Aorta (tissue), 5 donors: Measurements from ENCODE around the gene SACM1L. TPM values are rescaled to one million over a fixed set of nuclear protein-coding genes. Genes with fewer than 3 reads are reported as not detected.
A peak's percentile ranks its signal among the peaks of the same experiment; 100 is the strongest.

ENCODE experiments used
- ATAC-seq: fragments of 200-7000 bp; cut with Tn5 transposase; one replicate; pipeline ENCODE4 v1.9.1; 2022; ENCODE audit warnings: moderate library complexity; ENCODE audit not compliant: low FRiP score
- DNase-seq, 2 donors: peaks; one replicate each; pipeline ENCODE4 v3.0.0-alpha.2; 2020
- H3K27ac ChIP-seq, 2 donors: one replicate each; pipeline ENCODE4 v1.5.1; 2013; ENCODE audit warnings: low read length in 2 of 2, mild to moderate bottlenecking in 2 of 2, moderate library complexity in 2 of 2, control low read depth in 1 of 2, inconsistent platforms in 1 of 2, low read depth in 1 of 2
- H3K27me3 ChIP-seq, 2 donors: one replicate each; pipeline ENCODE4 v1.6.1; 2013; ENCODE audit warnings: control low read depth in 1 of 2, low read length in 1 of 2, mild to moderate bottlenecking in 1 of 2, moderate library complexity in 1 of 2; ENCODE audit not compliant: insufficient read depth in 2 of 2, control insufficient read depth in 1 of 2
- H3K36me3 ChIP-seq, 2 donors: one replicate each; pipeline ENCODE4 v1.6.1; 2013; ENCODE audit warnings: control low read depth in 1 of 2, low read length in 1 of 2, mild to moderate bottlenecking in 1 of 2; ENCODE audit not compliant: insufficient read depth in 2 of 2, control insufficient read depth in 1 of 2
- H3K4me1 ChIP-seq, 2 donors: one replicate each; pipeline ENCODE4 v1.6.1; 2013; ENCODE audit warnings: low read length in 2 of 2, control low read depth in 1 of 2, mild to moderate bottlenecking in 1 of 2, moderate library complexity in 1 of 2; ENCODE audit not compliant: insufficient read depth in 2 of 2, control insufficient read depth in 1 of 2
- H3K4me3 ChIP-seq, 2 donors: one replicate each; pipeline ENCODE4 v1.5.1; 2013; ENCODE audit warnings: low read length in 2 of 2, control low read depth in 1 of 2, mild to moderate bottlenecking in 1 of 2
- H3K9me3 ChIP-seq: one replicate; pipeline ENCODE4 v1.6.1; 2013; ENCODE audit warnings: mild to moderate bottlenecking, low read length; ENCODE audit not compliant: control insufficient read depth
- WGBS, 2 donors: extraction: QIAGEN DNeasy Blood & Tissue Kit; methylation state at CpG; one replicate each; pipeline ENCODE4 v1.1.7; 2013; 5-methylcytosine and 5-hydroxymethylcytosine counted together
- intact Hi-C, 2 donors: fragments of 100-400 bp; cut with DNase I; formaldehyde crosslinking; loops; one replicate each; pipeline versions ENCODE4 v1.14.2 to v1.15.0; 2022
- polyA plus RNA-seq, 2 donors: library from polyadenylated mRNA; stranded (reverse); fragments of 200-250 nt; gene quantifications; one replicate each; pipeline ENCODE4 v1.2.3, GENCODE V29; 2013
- total RNA-seq, 2 donors: library from RNA; stranded (reverse); fragmentation: NEBNext Ultra II Directional; extraction: Animal tissue kit (Norgen Biotek cat#: 25700); gene quantifications; one replicate each; pipeline ENCODE4 v1.2.1, GENCODE V29; 2021
- donor health status: healthy with polysubstance abuse.
- donor health status: Bipolar disorder and iron deficiency.
- donor health status: DM: no; HTN: no; CAD: no.
- donor health status: DM: no; HTN: no; CAD: no.
- donor health status: DM: yes; HTN: yes; CAD: no.

The SACM1L gene
- total and polyA plus RNA-seq, 4 donors: 16.4 to 52.3 (median 35.2) TPM

GRCh38 chr3:45646051-45646585 lies 43.1 kb upstream of the SACM1L start:
- Histone ChIP-seq H3K4me1 (peaks cover 0 to 7% of the 10 kb centered on the region in 2 donors), H3K27me3 (no peaks in the 10 kb centered on the region), H3K4me3 (no peak overlapping the region), H3K27ac (peak overlapping the region; percentile 50 to 92), H3K36me3 (no peaks in the 10 kb centered on the region), H3K9me3 (no peaks in the 10 kb centered on the region)
- ATAC-seq: peak; percentile 54
- DNase-seq: peak in 1 of 2 donors; percentile 87
- WGBS, 2 donors: 82 to 88% methylated on average over 6 of the region's 6 CpGs
- intact Hi-C loops: loop anchor here in 1 of 2 donors (5.0 kb wide), 1 partner anchor 39 kb away; no protein-coding TSS in a partner anchor

- peak; percentile 81 for ATAC-seq
- peaks cover 0 to 8% of the 10 kb centered on the region in 2 donors for H3K4me1 ChIP-seq
- H3K27ac ChIP-seq: peak overlapping the region in 1 of 2 donors; percentile 66
- H3K27me3 ChIP-seq: no peaks in the 10 kb centered on the region
- intact Hi-C loops: loop anchor here in 1 of 2 donors (5.0 kb wide), 1 partner anchor 40 kb away; no protein-coding TSS in a partner anchor
- 47% methylated on average over 6 of the region's 6 CpGs for WGBS, 2 donors
- no peak overlapping the region for H3K4me3 ChIP-seq
- H3K9me3 ChIP-seq: no peaks in the 10 kb centered on the region
- no peaks in the 10 kb centered on the region for H3K36me3 ChIP-seq
- no peak for DNase-seq
These were observed 42.0 kb upstream of the SACM1L start for GRCh38 chr3:45647148-45647619.

GRCh38 chr3:45653205-45653604 lies 36.0 kb upstream of the SACM1L start:
- Histone ChIP-seq H3K36me3 (no peaks in the 10 kb centered on the region), H3K27me3 (no peaks in the 10 kb centered on the region), H3K4me1 (peaks cover 2 to 16% of the 10 kb centered on the region in 2 donors), H3K4me3 (no peak overlapping the region), H3K27ac (peak overlapping the region; percentile 64 to 70), H3K9me3 (no peaks in the 10 kb centered on the region)
- DNase-seq (no peak), ATAC-seq (peak; percentile 12)
- WGBS, 2 donors: 23 to 32% methylated on average over 3 of the region's 3 CpGs
- intact Hi-C loops: loop anchor here in 1 of 2 donors (10.0 kb wide), 1 partner anchor 428 kb away; the partner anchor contains the start of gene TMEM158

- no peaks in the 10 kb centered on the region for H3K27me3 ChIP-seq
- ATAC-seq: no peak
- H3K4me3 ChIP-seq: no peak overlapping the region
- DNase-seq: no peak
- peaks cover 2 to 16% of the 10 kb centered on the region in 2 donors for H3K4me1 ChIP-seq
- no peaks in the 10 kb centered on the region for H3K9me3 ChIP-seq
- WGBS, 2 donors: 27 to 28% methylated on average over 6 of the region's 6 CpGs
- H3K27ac ChIP-seq: peak overlapping the region; percentile 2 to 9
- no peaks in the 10 kb centered on the region for H3K36me3 ChIP-seq
- intact Hi-C loops: loop anchor here in 1 of 2 donors (10.0 kb wide), 1 partner anchor 430 kb away; the partner anchor contains the start of gene TMEM158
These were observed 34.7 kb upstream of the SACM1L start for GRCh38 chr3:45654397-45654944.

GRCh38 chr3:45655906-45656305 lies 33.3 kb upstream of the SACM1L start:
- WGBS, 2 donors: 69% methylated on average over 2 of the region's 2 CpGs
- Histone ChIP-seq H3K4me3 (no peak overlapping the region), H3K4me1 (peaks cover 4 to 16% of the 10 kb centered on the region in 2 donors), H3K27me3 (no peaks in the 10 kb centered on the region), H3K9me3 (no peaks in the 10 kb centered on the region), H3K36me3 (no peaks in the 10 kb centered on the region), H3K27ac (no peak overlapping the region)
- ATAC-seq (no peak), DNase-seq (no peak)
- intact Hi-C loops: loop anchor here in 1 of 2 donors (1.0 to 10.0 kb wide), 3 partner anchors 63 to 431 kb away; partner anchors contain the start of gene TMEM158

- intact Hi-C loops: loop anchor here in 1 of 2 donors (1.0 to 10.0 kb wide), 3 partner anchors 63 to 432 kb away; partner anchors contain the start of gene TMEM158
- H3K9me3 ChIP-seq: no peaks in the 10 kb centered on the region
- DNase-seq: peak; percentile 96
- H3K4me3 ChIP-seq: no peak overlapping the region
- no peaks in the 10 kb centered on the region for H3K36me3 ChIP-seq
- ATAC-seq: peak; percentile 93
- no peaks in the 10 kb centered on the region for H3K27me3 ChIP-seq
- peaks cover 4 to 16% of the 10 kb centered on the region in 2 donors for H3K4me1 ChIP-seq
- no peak overlapping the region for H3K27ac ChIP-seq
- 49 to 50% methylated on average over 14 of the region's 14 CpGs for WGBS, 2 donors
These were observed 32.4 kb upstream of the SACM1L start for GRCh38 chr3:45656575-45657363.

GRCh38 chr3:45657853-45658252 lies 31.3 kb upstream of the SACM1L start:
- Histone ChIP-seq H3K27ac (no peak overlapping the region), H3K4me1 (peaks cover 4 to 10% of the 10 kb centered on the region in 2 donors), H3K4me3 (no peak overlapping the region), H3K27me3 (no peaks in the 10 kb centered on the region), H3K36me3 (no peaks in the 10 kb centered on the region), H3K9me3 (no peaks in the 10 kb centered on the region)
- intact Hi-C loops: loop anchor here (2.0 to 10.0 kb wide), 3 partner anchors 145 to 433 kb away; partner anchors contain the start of gene TMEM158 (in 1 of the 2)
- WGBS, 2 donors: 84 to 86% methylated on average over 4 of the region's 4 CpGs
- DNase-seq: no peak
- ATAC-seq: no peak
